Epidermal melanocyte (primary cell): Measurements from ENCODE around the gene PCDHB2.
"Not testable (repeated sequence)": the region's sequence is repeated elsewhere in the genome, so short reads cannot be mapped to it uniquely, and the experiment has no call there.

Experiments
- DNase-seq: peaks from one replicate; pipeline ENCODE4 v3.0.0; 2011; ENCODE audit warnings: low spot score; ENCODE audit not compliant: insufficient read length

PCDHB2 gene

DNA sequence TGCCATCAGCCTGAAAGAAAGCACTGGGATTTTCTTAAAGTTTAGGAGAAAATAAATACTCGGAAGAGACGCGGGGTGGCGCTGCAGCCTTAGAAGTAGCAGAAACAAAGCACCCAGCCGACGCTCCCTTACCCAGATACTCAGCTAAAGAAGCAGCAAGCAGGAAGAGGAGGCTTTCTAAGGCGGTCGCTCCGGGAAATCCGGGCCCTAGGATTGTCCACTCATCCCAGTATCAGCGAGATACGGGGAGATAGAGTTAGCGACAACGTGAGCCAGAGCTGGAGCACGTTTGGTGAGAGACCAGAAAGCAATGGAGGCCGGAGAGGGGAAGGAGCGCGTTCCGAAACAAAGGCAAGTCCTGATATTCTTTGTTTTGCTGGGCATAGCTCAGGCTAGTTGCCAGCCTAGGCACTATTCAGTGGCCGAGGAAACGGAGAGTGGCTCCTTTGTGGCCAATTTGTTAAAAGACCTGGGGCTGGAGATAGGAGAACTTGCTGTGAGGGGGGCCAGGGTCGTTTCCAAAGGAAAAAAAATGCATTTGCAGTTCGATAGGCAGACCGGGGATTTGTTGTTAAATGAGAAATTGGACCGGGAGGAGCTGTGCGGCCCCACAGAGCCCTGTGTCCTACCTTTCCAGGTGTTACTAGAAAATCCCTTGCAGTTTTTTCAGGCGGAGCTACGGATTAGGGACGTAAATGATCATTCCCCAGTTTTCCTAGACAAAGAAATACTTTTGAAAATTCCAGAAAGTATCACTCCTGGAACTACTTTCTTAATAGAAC is at the start of gene PCDHB2:
TSS of gene PCDHB2 (plus strand) at position 135 of the 782 bp plus-strand sequence. CDS start at position 311, 176 bp downstream.
- no peak for DNase-seq

- no peak for DNase-seq
These were observed 43.5 kb upstream of the PCDHB2 start, which contains the start of gene PCDHB1 for GRCh38 chr5:141050622-141051520. Gene PCDHB1 (plus strand): TSS chr5:141051374. CDS start chr5:141051471, 97 bp downstream.

- no peak for DNase-seq
These were observed 42.9 kb upstream of the PCDHB2 start for GRCh38 chr5:141051521-141051866.

- DNase-seq = no peak
These were observed 16.6 kb upstream of the PCDHB2 start for GRCh38 chr5:141077826-141078225.

GRCh38 chr5:141082228-141082627 is 12.2 kb upstream of the PCDHB2 start:
- DNase-seq = no peak

DNA sequence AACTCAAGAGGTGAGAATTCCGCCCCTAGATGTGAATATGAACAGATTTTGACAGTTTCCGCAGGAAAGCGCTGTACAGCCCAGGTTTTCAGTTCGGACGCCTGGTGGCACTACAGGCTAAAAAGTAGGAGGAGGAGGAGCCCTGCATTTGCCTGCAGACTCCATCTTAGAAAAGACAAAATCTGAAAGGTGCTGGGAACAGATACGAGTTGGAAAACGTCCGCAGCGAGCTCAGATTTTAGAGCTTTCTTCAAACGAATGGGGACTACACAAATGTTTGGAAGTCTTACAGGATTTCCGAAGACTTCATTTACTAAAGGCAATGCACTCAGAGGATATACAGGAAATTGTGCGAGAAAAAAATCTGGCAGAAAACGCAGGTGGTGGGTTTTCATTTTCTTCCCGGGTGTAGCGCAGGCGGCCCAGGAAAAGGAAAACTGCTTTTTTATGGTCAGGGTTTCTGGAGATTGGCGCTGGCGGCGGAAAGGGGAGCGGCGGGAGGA is 9.9 kb upstream of the PCDHB2 start:
- DNase-seq = no peak

DNA sequence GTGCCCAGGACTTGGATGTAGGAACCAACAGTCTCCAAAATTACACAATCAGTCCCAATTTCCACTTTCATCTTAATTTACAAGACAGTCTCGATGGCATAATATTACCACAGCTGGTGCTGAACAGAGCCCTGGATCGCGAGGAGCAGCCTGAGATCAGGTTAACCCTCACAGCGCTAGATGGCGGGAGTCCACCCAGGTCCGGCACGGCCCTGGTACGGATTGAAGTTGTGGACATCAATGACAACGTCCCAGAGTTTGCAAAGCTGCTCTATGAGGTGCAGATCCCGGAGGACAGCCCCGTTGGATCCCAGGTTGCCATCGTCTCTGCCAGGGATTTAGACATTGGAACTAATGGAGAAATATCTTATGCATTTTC is 837 bp downstream of the PCDHB2 start:
- DNase-seq = no peak

- DNase-seq = not testable (repeated sequence)
These were observed 1.8 kb downstream of the PCDHB2 start for GRCh38 chr5:141096181-141096580.

- DNase-seq = not testable (repeated sequence)
These were observed 2.2 kb downstream of the PCDHB2 start for GRCh38 chr5:141096586-141096985.

DNA sequence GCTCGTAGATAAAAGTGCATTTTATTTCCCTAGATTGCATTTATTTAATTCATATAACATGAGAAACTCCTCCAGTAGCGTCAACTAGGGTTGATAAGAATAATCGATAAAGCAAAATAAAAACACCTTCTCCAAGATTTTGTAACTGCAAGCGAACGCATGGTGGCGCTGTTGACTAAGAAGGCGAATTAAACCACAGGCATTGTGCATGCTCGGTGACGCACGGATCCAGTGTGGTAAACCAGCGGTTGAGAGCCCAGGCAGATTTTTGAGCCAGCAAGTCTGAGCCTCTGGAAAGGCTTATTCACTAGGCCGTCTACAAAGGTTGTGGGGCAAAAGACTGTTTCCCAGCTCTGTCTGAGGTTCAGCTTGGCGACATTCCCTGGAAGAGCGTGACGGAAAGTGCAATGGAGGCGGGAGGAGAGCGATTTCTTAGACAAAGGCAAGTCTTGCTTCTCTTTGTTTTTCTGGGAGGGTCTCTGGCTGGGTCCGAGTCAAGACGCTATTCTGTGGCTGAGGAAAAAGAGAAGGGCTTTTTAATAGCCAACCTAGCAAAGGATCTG is 5.9 kb downstream of the PCDHB2 start, which contains the start of gene PCDHB3:
TSS of gene PCDHB3 (plus strand) at position 231 of the 563 bp plus-strand sequence. CDS start at position 408, 177 bp downstream.
- no peak for DNase-seq

- no peak for DNase-seq
These were observed 6.6 kb downstream of the PCDHB2 start for GRCh38 chr5:141101059-141101458.

DNA sequence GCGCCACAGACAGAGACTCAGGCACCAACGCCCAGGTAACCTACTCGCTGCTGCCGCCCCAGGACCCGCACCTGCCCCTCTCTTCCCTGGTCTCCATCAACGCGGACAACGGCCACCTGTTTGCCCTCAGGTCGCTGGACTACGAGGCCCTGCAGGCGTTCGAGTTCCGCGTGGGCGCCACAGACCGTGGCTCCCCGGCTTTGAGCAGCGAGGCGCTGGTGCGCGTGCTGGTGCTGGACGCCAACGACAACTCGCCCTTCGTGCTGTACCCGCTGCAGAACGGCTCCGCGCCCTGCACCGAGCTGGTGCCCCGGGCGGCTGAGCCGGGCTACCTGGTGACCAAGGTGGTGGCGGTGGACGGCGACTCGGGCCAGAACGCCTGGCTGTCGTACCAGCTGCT is 7.7 kb downstream of the PCDHB2 start:
- DNase-seq = not testable (repeated sequence)

DNA sequence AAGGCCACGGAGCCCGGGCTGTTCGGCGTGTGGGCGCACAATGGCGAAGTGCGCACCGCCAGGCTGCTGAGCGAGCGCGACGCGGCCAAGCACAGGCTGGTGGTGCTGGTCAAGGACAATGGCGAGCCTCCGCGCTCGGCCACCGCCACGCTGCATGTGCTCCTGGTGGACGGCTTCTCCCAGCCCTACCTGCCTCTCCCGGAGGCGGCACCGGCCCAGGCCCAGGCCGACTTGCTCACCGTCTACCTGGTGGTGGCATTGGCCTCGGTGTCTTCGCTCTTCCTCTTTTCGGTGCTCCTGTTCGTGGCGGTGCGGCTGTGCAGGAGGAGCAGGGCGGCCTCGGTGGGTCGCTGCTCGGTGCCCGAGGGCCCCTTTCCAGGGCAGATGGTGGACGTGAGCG is 8.1 kb downstream of the PCDHB2 start:
- DNase-seq = not testable (repeated sequence)

GRCh38 chr5:141105350-141105749 is 10.9 kb downstream of the PCDHB2 start:
- DNase-seq = no peak

GRCh38 chr5:141119250-141119649 is 24.8 kb downstream of the PCDHB2 start:
- DNase-seq = no peak

DNA sequence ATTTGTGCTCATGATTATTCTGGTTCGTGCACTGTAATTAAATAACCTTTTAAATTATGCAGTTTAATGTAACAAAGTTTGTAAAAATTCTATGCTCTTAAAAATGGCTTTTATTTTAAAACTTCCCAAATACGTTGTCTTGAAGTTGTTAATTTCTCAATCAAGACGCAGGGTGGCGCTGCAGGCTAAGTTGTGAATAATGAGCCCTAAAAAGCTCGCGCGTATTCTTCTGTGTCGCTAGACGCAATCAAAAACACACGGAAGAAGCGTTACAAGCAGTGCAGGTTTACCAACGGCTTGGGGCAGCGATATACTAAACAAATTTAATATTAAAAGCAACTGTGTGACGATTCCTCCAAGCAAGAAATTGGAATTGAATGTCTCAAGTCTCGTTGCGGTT is 27.1 kb downstream of the PCDHB2 start, which contains the start of gene PCDHB4:
TSS of gene PCDHB4 (plus strand) at position 256 of the 400 bp plus-strand sequence. CDS start 181 bp downstream, outside the sequence.
- no peak for DNase-seq

- no peak for DNase-seq
These were observed 27.6 kb downstream of the PCDHB2 start for GRCh38 chr5:141121985-141122384.

- DNase-seq = not testable (repeated sequence)
These were observed 29.2 kb downstream of the PCDHB2 start for GRCh38 chr5:141123396-141124135.

DNA sequence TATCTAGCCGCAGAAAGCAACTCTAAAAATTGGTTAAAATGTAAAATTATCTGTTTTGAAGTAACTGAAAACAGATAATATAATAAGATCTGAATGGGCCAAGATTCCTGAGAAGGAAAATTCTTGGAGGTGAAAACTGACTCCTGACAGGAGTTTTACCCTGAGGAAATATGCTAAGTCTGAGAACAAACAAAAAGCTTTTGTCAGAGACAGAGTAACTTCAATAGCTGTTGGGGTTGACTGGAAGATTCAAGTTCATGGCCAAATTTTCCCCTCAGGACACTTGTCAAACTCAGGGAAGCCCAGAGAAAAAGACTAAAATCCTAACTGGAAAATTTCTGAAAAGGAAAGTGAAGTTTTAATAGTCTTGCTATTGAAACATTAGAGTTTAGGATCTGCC is 32.9 kb downstream of the PCDHB2 start:
- no peak for DNase-seq

DNA sequence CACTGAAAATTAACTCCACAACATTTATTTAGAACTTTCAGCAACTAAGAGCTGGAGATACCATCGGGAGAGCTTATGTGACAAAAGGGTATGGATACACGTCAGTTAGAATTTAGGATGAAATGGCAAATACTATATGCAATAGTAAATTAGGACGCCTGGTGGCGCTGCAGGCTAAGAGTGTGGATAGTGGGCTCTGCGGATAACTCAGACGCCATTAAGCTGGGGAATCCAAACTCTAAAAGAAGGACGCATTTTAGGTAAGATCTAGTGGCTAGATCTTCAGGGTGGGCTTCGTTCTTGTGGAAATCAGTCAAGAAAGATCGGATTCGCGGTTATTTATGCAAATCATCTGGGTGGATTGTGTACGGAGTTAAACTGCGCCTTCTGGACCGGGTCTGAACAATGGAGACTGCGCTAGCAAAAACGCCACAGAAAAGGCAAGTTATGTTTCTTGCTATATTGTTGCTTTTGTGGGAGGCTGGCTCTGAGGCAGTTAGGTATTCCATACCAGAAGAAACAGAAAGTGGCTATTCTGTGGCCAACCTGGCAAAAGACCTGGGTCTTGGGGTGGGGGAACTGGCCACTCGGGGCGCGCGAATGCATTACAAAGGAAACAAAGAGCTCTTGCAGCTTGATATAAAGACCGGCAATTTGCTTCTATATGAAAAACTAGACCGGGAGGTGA is 40.8 kb downstream of the PCDHB2 start, which contains the start of gene PCDHB5:
TSS of gene PCDHB5 (plus strand) at position 177 of the 688 bp plus-strand sequence. CDS start at position 406, 229 bp downstream.
- DNase-seq = no peak
